PC-9 (cell line): ENCODE results near the gene PALS1. TPM values are rescaled to one million over a fixed set of nuclear protein-coding genes. Genes with fewer than 3 reads are reported as not detected.

Experiments used
- BruUV-seq: library from RNA; stranded (reverse); fragments of 400-500 nt; replicated peaks from 2 replicates; lab custom pipeline; 2021; lab: Mats Ljungman, UMichigan
- CTCF ChIA-PET: fragments of 300-600 bp; sonication (Branson Sonifier 250); formaldehyde crosslinking; loops from one replicate; lab custom pipeline; 2022; ENCODE audit warnings: antibody characterized with exemption; lab: Charles Lee
- POLR2A ChIA-PET: fragments of 300-600 bp; sonication (Branson Sonifier 250); formaldehyde crosslinking; loops from one replicate; lab custom pipeline; 2022; ENCODE audit warnings: antibody characterized with exemption; ENCODE audit not compliant: unreplicated experiment; lab: Charles Lee
- DNase-seq, 2 experiments: peaks; one replicate each; pipeline versions ENCODE4 v3.0.0 to v3.0.0-alpha.2; 2015 to 2022; ENCODE audit warnings: mixed read lengths in 1 of 2
- H2AFZ ChIP-seq: fragments of 200-600 bp; sonication (generic); 2 replicates; pipeline ENCODE4 v1.8.1; 2017; ENCODE audit warnings: antibody characterized with exemption
- H3F3A ChIP-seq: fragments of 200-600 bp; sonication (generic); 2 replicates; pipeline ENCODE4 v1.8.1; 2017; ENCODE audit warnings: antibody characterized with exemption, mild to moderate bottlenecking, low read depth; ENCODE audit not compliant: insufficient read depth
- H3K27ac ChIP-seq: fragments of 200-600 bp; sonication (generic); 2 replicates; pipeline ENCODE4 v1.6.1; 2016; ENCODE audit warnings: mixed run types
- H3K27me3 ChIP-seq: fragments of 200-600 bp; sonication (generic); 2 replicates; pipeline ENCODE4 v1.6.1; 2016; ENCODE audit warnings: low read depth, mixed run types; ENCODE audit not compliant: insufficient read depth
- H3K36me3 ChIP-seq: fragments of 200-600 bp; sonication (generic); 2 replicates; pipeline ENCODE4 v1.6.1; 2016; ENCODE audit warnings: low read depth, mixed run types
- H3K4me1 ChIP-seq: fragments of 200-600 bp; sonication (generic); replicated peaks from 2 replicates; pipeline ENCODE4 v1.6.1; 2016; ENCODE audit warnings: mixed run types; ENCODE audit not compliant: insufficient read depth
- H3K4me2 ChIP-seq: fragments of 200-600 bp; sonication (generic); 2 replicates; pipeline ENCODE4 v1.6.1; 2017; ENCODE audit warnings: mixed run types
- H3K4me3 ChIP-seq: fragments of 200-600 bp; sonication (generic); 2 replicates; pipeline ENCODE4 v1.6.1; 2016; ENCODE audit warnings: mixed run types
- H3K79me2 ChIP-seq: fragments of 200-600 bp; sonication (generic); 2 replicates; pipeline ENCODE4 v1.6.1; 2017; ENCODE audit warnings: low read depth, mixed run types
- H3K9me2 ChIP-seq: fragments of 200-600 bp; sonication (generic); 2 replicates; pipeline ENCODE4 v1.8.1; 2017; ENCODE audit warnings: mild to moderate bottlenecking; ENCODE audit not compliant: insufficient read depth
- H3K9me3 ChIP-seq: fragments of 200-600 bp; sonication (generic); 2 replicates; pipeline ENCODE4 v1.8.1; 2016; ENCODE audit warnings: low read depth; ENCODE audit not compliant: insufficient read depth
- H4K20me1 ChIP-seq: fragments of 200-600 bp; sonication (generic); 2 replicates; pipeline ENCODE4 v1.8.1; 2017; ENCODE audit not compliant: insufficient read depth
- EZH2 ChIP-seq: fragments of 200-600 bp; sonication (generic); IDR thresholded peaks from 2 replicates; pipeline ENCODE4 v1.8.0; 2017; ENCODE audit warnings: antibody characterized with exemption, low read depth
- intact Hi-C: fragments of 100-400 bp; cut with micrococcal nuclease; formaldehyde crosslinking; loops from one replicate; pipeline ENCODE4 v1.10.0; 2022; ENCODE audit not compliant: unreplicated experiment
- total RNA-seq: library from RNA; stranded (reverse); gene quantifications from 2 replicates; pipeline ENCODE4 v1.2.3, GENCODE V29; 2021
- TF ChIP-seq, protein P1 (sequence below): fragments of 200-600 bp; sonication (generic); conservative IDR thresholded peaks from 2 replicates; pipeline ENCODE4 v1.6.1; 2017; ENCODE audit warnings: mixed run types, antibody characterized with exemption, mild to moderate bottlenecking, moderate library complexity

Gene PALS1
- total RNA-seq, 1 experiment from 2014 or later, result 94.7 TPM

GRCh38 chr14:67225523-67225922 lies 15.7 kb upstream of the PALS1 start:
- peaks cover 20% of the 10 kb centered on the region for H3F3A ChIP-seq
- CTCF ChIA-PET, result no interaction called here
- no peak overlapping the region for H2AFZ ChIP-seq
- TF ChIP-seq, protein P1, sequence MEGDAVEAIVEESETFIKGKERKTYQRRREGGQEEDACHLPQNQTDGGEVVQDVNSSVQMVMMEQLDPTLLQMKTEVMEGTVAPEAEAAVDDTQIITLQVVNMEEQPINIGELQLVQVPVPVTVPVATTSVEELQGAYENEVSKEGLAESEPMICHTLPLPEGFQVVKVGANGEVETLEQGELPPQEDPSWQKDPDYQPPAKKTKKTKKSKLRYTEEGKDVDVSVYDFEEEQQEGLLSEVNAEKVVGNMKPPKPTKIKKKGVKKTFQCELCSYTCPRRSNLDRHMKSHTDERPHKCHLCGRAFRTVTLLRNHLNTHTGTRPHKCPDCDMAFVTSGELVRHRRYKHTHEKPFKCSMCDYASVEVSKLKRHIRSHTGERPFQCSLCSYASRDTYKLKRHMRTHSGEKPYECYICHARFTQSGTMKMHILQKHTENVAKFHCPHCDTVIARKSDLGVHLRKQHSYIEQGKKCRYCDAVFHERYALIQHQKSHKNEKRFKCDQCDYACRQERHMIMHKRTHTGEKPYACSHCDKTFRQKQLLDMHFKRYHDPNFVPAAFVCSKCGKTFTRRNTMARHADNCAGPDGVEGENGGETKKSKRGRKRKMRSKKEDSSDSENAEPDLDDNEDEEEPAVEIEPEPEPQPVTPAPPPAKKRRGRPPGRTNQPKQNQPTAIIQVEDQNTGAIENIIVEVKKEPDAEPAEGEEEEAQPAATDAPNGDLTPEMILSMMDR, result no peak
- no peak for TF ChIP-seq EZH2
- H3K9me3 ChIP-seq, result 0 out of 2 replicates have a peak, but pooled peaks cover 3% of the 10 kb centered on the region
- no peak for DNase-seq
- H3K27me3 ChIP-seq, result no peaks in the 10 kb centered on the region
- peaks cover 20% of the 10 kb centered on the region for H3K4me1 ChIP-seq
- POLR2A ChIA-PET, result interaction anchor here (0.6 kb wide), 2 partner anchors 16 to 60 kb away, joined by 4 read pairs; partner anchors contain the start of gene PALS1
- no peak overlapping the region for H3K4me3 ChIP-seq
- H3K27ac ChIP-seq, result no peak overlapping the region
- H3K9me2 ChIP-seq, result no peaks in the 10 kb centered on the region
- no TSS peak for BruUV-seq
- no peaks in the 10 kb centered on the region for H3K36me3 ChIP-seq
- no peaks in the 10 kb centered on the region for H3K79me2 ChIP-seq
- intact Hi-C loops, result no loop called here
- no peaks in the 10 kb centered on the region for H4K20me1 ChIP-seq
- no peak overlapping the region for H3K4me2 ChIP-seq

GRCh38 chr14:67228325-67228984 lies 12.8 kb upstream of the PALS1 start:
- no peaks in the 10 kb centered on the region for H3K27me3 ChIP-seq
- no peaks in the 10 kb centered on the region for H4K20me1 ChIP-seq
- H3K27ac ChIP-seq, result no peak overlapping the region
- intact Hi-C loops, result no loop called here
- H2AFZ ChIP-seq, result no peak overlapping the region
- ChIA-PET POLR2A (interaction anchor here (0.6 to 0.7 kb wide), 2 partner anchors 13 to 23 kb away, joined by 7 to 8 read pairs; partner anchors contain the start of gene PALS1), CTCF (no interaction called here)
- no peak overlapping the region for H3K4me3 ChIP-seq
- 0 out of 2 replicates have a peak, but pooled peaks cover 3% of the 10 kb centered on the region for H3K9me3 ChIP-seq
- DNase-seq, result no peak
- H3K4me2 ChIP-seq, result peak overlapping the region; percentile 21
- H3K79me2 ChIP-seq, result no peaks in the 10 kb centered on the region
- no peaks in the 10 kb centered on the region for H3K4me1 ChIP-seq
- no peaks in the 10 kb centered on the region for H3F3A ChIP-seq
- BruUV-seq, result no TSS peak
- H3K36me3 ChIP-seq, result no peaks in the 10 kb centered on the region
- no peaks in the 10 kb centered on the region for H3K9me2 ChIP-seq
- TF ChIP-seq, protein P1, result no peak
- no peak for TF ChIP-seq EZH2

DNA sequence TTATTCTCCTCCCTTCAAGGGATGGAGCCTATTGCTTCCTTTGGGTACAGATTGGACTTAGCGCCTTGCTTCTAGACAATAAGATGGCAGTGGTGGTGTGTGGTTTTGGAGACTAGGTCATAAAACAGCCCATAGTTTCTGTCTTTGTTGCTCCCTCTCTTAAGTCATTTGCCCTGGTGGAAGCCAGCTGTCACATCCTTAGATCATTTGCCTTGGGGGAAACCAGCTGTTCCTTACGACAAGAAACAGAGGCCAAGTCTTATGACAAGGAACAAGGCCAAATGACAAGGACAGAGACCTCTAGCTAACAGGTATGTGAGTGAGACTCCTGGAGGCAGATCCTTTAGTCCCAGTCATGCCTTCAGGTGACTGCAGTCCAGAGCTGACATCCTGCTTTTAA lies 9.2 kb upstream of the PALS1 start:
- Histone ChIP-seq H3K27ac (no peak overlapping the region), H3K4me1 (no peaks in the 10 kb centered on the region), H3K79me2 (no peaks in the 10 kb centered on the region), H3K4me3 (no peak overlapping the region), H3F3A (no peaks in the 10 kb centered on the region), H3K27me3 (no peaks in the 10 kb centered on the region), H4K20me1 (no peaks in the 10 kb centered on the region), H3K9me3 (0 out of 2 replicates have a peak, but pooled peaks cover 3% of the 10 kb centered on the region), H2AFZ (no peak overlapping the region), H3K4me2 (no peak overlapping the region), H3K36me3 (no peaks in the 10 kb centered on the region), H3K9me2 (no peaks in the 10 kb centered on the region)
- ChIA-PET POLR2A (interaction anchor here (0.7 kb wide), 1 partner anchor 12 kb away, joined by 7 read pairs; no protein-coding TSS in a partner anchor), CTCF (no interaction called here)
- no peak for TF ChIP-seq EZH2
- TF ChIP-seq, protein P1, result no peak
- no TSS peak for BruUV-seq
- DNase-seq, result no peak
- intact Hi-C loops, result no loop called here
